ENCODE data around the gene PTH2. TPM values are rescaled to one million over a fixed set of nuclear protein-coding genes. Genes with fewer than 3 reads are reported as not detected.

The PTH2 gene
- total and polyA plus RNA-seq, 10 donors = not detected

- Histone ChIP-seq H3K27me3 (replicated peaks in 1 of 7) (peaks cover 9 to 100% (median 97%) of the 10 kb centered on the region in 7 donors), H3K27ac (no peak overlapping the region), H3K36me3 (no peaks in the 10 kb centered on the region), H3K4me1 (peaks cover 7 to 46% (median 22%) of the 10 kb centered on the region in 6 donors), H3K9me3 (no peaks in the 10 kb centered on the region), H3K4me3 (no peak overlapping the region)
- no peak for DNase-seq
- intact Hi-C loops (cut with DNase I; ENCODE audit: low total_unique reads) = no loop called here
- TF ChIP-seq CTCF (IDR thresholded peaks at IDR 0.05 in 8 of 11, conservative IDR thresholded peaks at IDR 0.05 in 3 of 11) = no peak
- TF ChIP-seq POLR2AphosphoS5 (IDR thresholded peaks at IDR 0.05) = no peak
- no peak for TF ChIP-seq POLR2A (IDR thresholded peaks at IDR 0.05)
- WGBS, 5 donors = 56 to 72% (median 60%) methylated on average over 6 to 9 of the region's 9 CpGs
Measured at GRCh38 chr19:49430172-49430677, 7.0 kb upstream of the PTH2 start.

GRCh38 chr19:49428547-49429451 lies 5.6 kb upstream of the PTH2 start:
- Histone ChIP-seq H3K4me1 (peaks cover 7 to 51% (median 25%) of the 10 kb centered on the region in 6 donors), H3K36me3 (no peaks in the 10 kb centered on the region), H3K27me3 (replicated peaks in 1 of 7) (peaks cover 7 to 100% (median 97%) of the 10 kb centered on the region in 7 donors), H3K27ac (no peak overlapping the region), H3K4me3 (peak overlapping the region in 3 of 8 donors; percentile 8 to 55 (median 9)), H3K9me3 (no peaks in the 10 kb centered on the region)
- intact Hi-C loops (cut with DNase I; ENCODE audit: low total_unique reads) = no loop called here
- no peak for DNase-seq
- 17 to 27% (median 19%) methylated on average over 28 to 29 of the region's 29 CpGs for WGBS, 5 donors
- no peak for TF ChIP-seq POLR2A (IDR thresholded peaks at IDR 0.05)
- no peak for TF ChIP-seq POLR2AphosphoS5 (IDR thresholded peaks at IDR 0.05)
- TF ChIP-seq CTCF (IDR thresholded peaks at IDR 0.05 in 8 of 11, conservative IDR thresholded peaks at IDR 0.05 in 3 of 11) = no peak

- no peak for DNase-seq
- Histone ChIP-seq H3K9me3 (no peaks in the 10 kb centered on the region), H3K4me3 (peak overlapping the region in 4 of 8 donors; percentile 8 to 55 (median 14)), H3K4me1 (peaks cover 14 to 51% (median 29%) of the 10 kb centered on the region in 6 donors), H3K27ac (no peak overlapping the region), H3K27me3 (replicated peaks in 1 of 7) (peaks cover 10 to 100% (median 97%) of the 10 kb centered on the region in 7 donors), H3K36me3 (no peaks in the 10 kb centered on the region)
- TF ChIP-seq POLR2A (IDR thresholded peaks at IDR 0.05) (no peak), CTCF (IDR thresholded peaks at IDR 0.05 in 8 of 11, conservative IDR thresholded peaks at IDR 0.05 in 3 of 11) (no peak), POLR2AphosphoS5 (IDR thresholded peaks at IDR 0.05) (no peak)
- intact Hi-C loops (cut with DNase I; ENCODE audit: low total_unique reads) = no loop called here
- 1 to 2% (median 2%) methylated on average over 40 to 45 of the region's 45 CpGs for WGBS, 5 donors
Measured at GRCh38 chr19:49427855-49428546, 4.8 kb upstream of the PTH2 start.
